CD4-positive, alpha-beta memory T cell (primary cell): ENCODE measurements around the gene ZDHHC16. TPM values are rescaled to one million over a fixed set of nuclear protein-coding genes. Genes with fewer than 3 reads are reported as not detected.

Source experiments
- CTCF ChIA-PET: fragments of 350-600 bp; sonication (Branson Sonifier 250); formaldehyde crosslinking; loops from one replicate; lab custom pipeline; 2021; ENCODE audit warnings: inconsistent platforms; ENCODE audit not compliant: partially characterized antibody; lab: Charles Lee
- POLR2A ChIA-PET: fragments of 350-600 bp; sonication (Branson Sonifier 250); formaldehyde crosslinking; loops from one replicate; lab custom pipeline; 2021; ENCODE audit not compliant: partially characterized antibody; lab: Charles Lee
- DNase-seq, 5 donors: peaks; one replicate each; pipeline versions ENCODE4 v3.0.0 to v3.0.0-alpha.2; 2020 to 2022; ENCODE audit warnings: mixed read lengths in 1 of 5
- H3K27ac ChIP-seq: one replicate; pipeline ENCODE4 v1.7.0; 2013; ENCODE audit warnings: low read depth, low read length
- H3K27me3 ChIP-seq: 2 replicates; pipeline ENCODE4 v1.7.0; 2013; ENCODE audit warnings: mild to moderate bottlenecking, low read length, moderate library complexity; ENCODE audit not compliant: insufficient read depth
- H3K36me3 ChIP-seq: 2 replicates; pipeline ENCODE4 v1.7.0; 2013; ENCODE audit warnings: mild to moderate bottlenecking, low read length, moderate library complexity; ENCODE audit not compliant: insufficient read depth
- H3K4me1 ChIP-seq: 2 replicates; pipeline ENCODE4 v1.7.0; 2013; ENCODE audit warnings: mild to moderate bottlenecking, low read length, moderate library complexity; ENCODE audit not compliant: insufficient read depth
- H3K4me3 ChIP-seq, 2 donors: one replicate each; pipeline ENCODE4 v1.7.0; 2013; ENCODE audit warnings: low read length in 2 of 2, mild to moderate bottlenecking in 1 of 2
- H3K9me3 ChIP-seq, 2 donors: one replicate each; pipeline ENCODE4 v1.7.0; 2013; ENCODE audit warnings: low read length in 2 of 2, control low read depth in 1 of 2; ENCODE audit not compliant: control insufficient read depth in 1 of 2
- H3K27ac Mint-ChIP-seq, 7 donors: one replicate each; pipeline ENCODE4 v1.8.0; 2020 to 2021; ENCODE audit warnings: mixed read lengths in 7 of 7, mild to moderate bottlenecking in 6 of 7, inconsistent platforms in 3 of 7, moderate library complexity in 3 of 7
- H3K27me3 Mint-ChIP-seq, 2 donors: one replicate each; pipeline ENCODE4 v1.8.0; 2020 to 2021; ENCODE audit warnings: mixed read lengths in 2 of 2
- H3K36me3 Mint-ChIP-seq, 2 donors: one replicate each; pipeline ENCODE4 v1.8.0; 2020 to 2021; ENCODE audit warnings: mixed read lengths in 2 of 2, inconsistent platforms in 1 of 2, mild to moderate bottlenecking in 1 of 2
- H3K4me1 Mint-ChIP-seq, 4 donors: one replicate each; pipeline ENCODE4 v1.8.0; 2020 to 2021; ENCODE audit warnings: mixed read lengths in 4 of 4, mild to moderate bottlenecking in 1 of 4
- H3K4me3 Mint-ChIP-seq, 8 donors: one replicate each; pipeline ENCODE4 v1.8.0; 2020 to 2021; ENCODE audit warnings: mixed read lengths in 8 of 8, mild to moderate bottlenecking in 7 of 8, moderate library complexity in 6 of 8, inconsistent platforms in 3 of 8
- H3K9me3 Mint-ChIP-seq, 8 donors: one replicate each; pipeline ENCODE4 v1.8.0; 2020 to 2021; ENCODE audit warnings: mixed read lengths in 8 of 8, mild to moderate bottlenecking in 5 of 8, inconsistent platforms in 3 of 8, moderate library complexity in 1 of 8
- intact Hi-C: fragments of 100-400 bp; cut with micrococcal nuclease; formaldehyde crosslinking; loops from one replicate; pipeline ENCODE4 v1.15.1; 2023
- polyA plus RNA-seq, 2 donors: library from polyadenylated mRNA; unstranded; fragments of 300-500 nt; fragmentation: Illumina TruSeq; gene quantifications; one replicate each; pipeline ENCODE4 v1.2.3, GENCODE V29; 2021
- total RNA-seq, 2 experiments: library from RNA; stranded (reverse); gene quantifications; one replicate each; pipeline ENCODE4 v1.2.3, GENCODE V29; 2021

The ZDHHC16 gene
- total and polyA plus RNA-seq, 4 experiments from 2014 or later, result 29.6 to 52.1 (median 31.8) TPM

GRCh38 chr10:97428572-97428981 lies 17.4 kb upstream of the ZDHHC16 start:
- peaks cover 0 to 2% (median 0%) of the 10 kb centered on the region in 8 donors for H3K9me3 Mint-ChIP-seq
- H3K27ac Mint-ChIP-seq, result peak overlapping the region; percentile 89 to 97 (median 94)
- H3K27ac ChIP-seq, result peak overlapping the region; percentile 70
- H3K36me3 ChIP-seq, result peaks cover 21% of the 10 kb centered on the region
- intact Hi-C loops, result loop anchor here (5.0 kb wide), 2 partner anchors 204 to 596 kb away; partner anchors contain the start of genes LCOR and MORN4
- DNase-seq, result peak in 3 of 5 donors; percentile 20 to 71 (median 30)
- peak overlapping the region in 1 of 2 donors; percentile 29 for H3K4me3 ChIP-seq
- H3K36me3 Mint-ChIP-seq, result peaks cover 13 to 49% of the 10 kb centered on the region in 2 donors
- H3K9me3 ChIP-seq, result no peaks in the 10 kb centered on the region
- H3K4me1 ChIP-seq, result peaks cover 35% of the 10 kb centered on the region
- peak overlapping the region; percentile 71 to 93 (median 79) for H3K4me3 Mint-ChIP-seq
- ChIA-PET CTCF (interaction anchor here (0.7 to 1.8 kb wide), 4 partner anchors 10 to 36 kb away, joined by 3 to 8 read pairs (median 4); no protein-coding TSS in a partner anchor), POLR2A (interaction anchor here (0.9 to 2.5 kb wide), 5 partner anchors 10 to 27 kb away, joined by 3 to 16 read pairs (median 7); partner anchors contain the start of gene RRP12)
- peaks cover 22 to 54% (median 31%) of the 10 kb centered on the region in 4 donors for H3K4me1 Mint-ChIP-seq
- no peaks in the 10 kb centered on the region for H3K27me3 ChIP-seq
- H3K27me3 Mint-ChIP-seq, result peaks cover 0 to 2% of the 10 kb centered on the region in 2 donors

DNA sequence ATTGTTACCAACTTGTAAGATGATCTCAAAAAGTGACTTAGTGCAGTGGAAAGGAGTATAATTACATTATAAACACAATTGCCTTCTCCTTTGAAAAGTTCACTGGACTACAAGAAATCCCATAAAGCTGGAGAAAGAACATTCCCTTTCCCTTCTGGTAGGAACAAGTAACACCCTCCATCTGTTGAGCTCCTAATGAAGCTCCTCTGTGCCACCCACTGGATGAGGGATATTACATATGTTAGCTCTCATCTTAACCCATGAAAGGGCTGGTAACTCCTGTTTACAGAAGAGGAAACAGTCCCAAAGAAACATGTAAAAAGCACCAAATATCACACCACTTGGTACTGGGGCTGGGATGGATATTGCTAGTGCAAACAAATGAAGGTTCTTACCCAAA lies 11.9 kb upstream of the ZDHHC16 start:
- Mint-ChIP-seq H3K9me3 (no peaks in the 10 kb centered on the region), H3K27ac (no peak overlapping the region), H3K27me3 (no peaks in the 10 kb centered on the region), H3K4me3 (no peak overlapping the region), H3K4me1 (peaks cover 3 to 12% (median 5%) of the 10 kb centered on the region in 4 donors), H3K36me3 (peaks cover 19 to 67% of the 10 kb centered on the region in 2 donors)
- Histone ChIP-seq H3K27ac (no peak overlapping the region), H3K4me1 (peaks cover 5% of the 10 kb centered on the region), H3K36me3 (peaks cover 69% of the 10 kb centered on the region), H3K9me3 (no peaks in the 10 kb centered on the region), H3K4me3 (no peak overlapping the region), H3K27me3 (no peaks in the 10 kb centered on the region)
- CTCF ChIA-PET, result interaction anchor here (0.8 kb wide), 1 partner anchor 267 kb away, joined by 3 read pairs; no protein-coding TSS in a partner anchor
- DNase-seq, result no peak
- intact Hi-C loops, result no loop called here
- POLR2A ChIA-PET, result interaction anchor here (0.7 to 1.0 kb wide), 3 partner anchors 11 to 19 kb away, joined by 3 to 4 read pairs (median 4); no protein-coding TSS in a partner anchor

GRCh38 chr10:97434557-97434956 lies 11.4 kb upstream of the ZDHHC16 start:
- Mint-ChIP-seq H3K36me3 (peaks cover 22 to 68% of the 10 kb centered on the region in 2 donors), H3K27ac (peak overlapping the region in 1 of 7 donors; percentile 40), H3K4me3 (no peak overlapping the region), H3K4me1 (peaks cover 0 to 7% (median 1%) of the 10 kb centered on the region in 4 donors), H3K9me3 (no peaks in the 10 kb centered on the region), H3K27me3 (no peaks in the 10 kb centered on the region)
- no peak overlapping the region for H3K27ac ChIP-seq
- POLR2A ChIA-PET, result interaction anchor here (1.0 to 1.3 kb wide), 2 partner anchors 10 to 24 kb away, joined by 3 to 7 read pairs; no protein-coding TSS in a partner anchor
- H3K4me3 ChIP-seq, result no peak overlapping the region
- H3K9me3 ChIP-seq, result no peaks in the 10 kb centered on the region
- no peaks in the 10 kb centered on the region for H3K27me3 ChIP-seq
- DNase-seq, result no peak
- H3K4me1 ChIP-seq, result peaks cover under 1% of the 10 kb centered on the region
- CTCF ChIA-PET, result no interaction called here
- intact Hi-C loops, result no loop called here
- H3K36me3 ChIP-seq, result peaks cover 68% of the 10 kb centered on the region

DNA sequence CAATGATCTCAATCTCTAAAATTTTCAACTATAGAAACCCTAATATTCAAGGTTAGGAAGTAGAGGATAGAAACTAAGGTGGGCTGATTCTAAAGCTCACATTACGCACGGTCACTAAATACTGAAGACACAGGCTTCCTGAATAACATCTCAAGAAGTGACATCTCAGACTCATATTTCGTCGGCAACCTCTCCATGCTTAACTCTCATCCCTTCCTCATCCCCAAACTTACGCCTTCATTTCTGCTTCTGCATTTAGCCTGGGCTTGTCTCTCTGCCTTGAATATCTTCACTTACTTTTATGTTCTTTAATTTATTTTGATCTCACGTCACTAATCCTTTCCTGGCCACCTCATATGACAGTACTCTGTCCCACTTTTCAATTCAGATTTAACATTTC lies 10.8 kb upstream of the ZDHHC16 start:
- Histone ChIP-seq H3K9me3 (no peaks in the 10 kb centered on the region), H3K36me3 (peaks cover 67% of the 10 kb centered on the region), H3K4me1 (no peaks in the 10 kb centered on the region), H3K27me3 (no peaks in the 10 kb centered on the region), H3K27ac (no peak overlapping the region), H3K4me3 (no peak overlapping the region)
- no peaks in the 10 kb centered on the region for H3K9me3 Mint-ChIP-seq
- peaks cover 26 to 66% of the 10 kb centered on the region in 2 donors for H3K36me3 Mint-ChIP-seq
- H3K4me1 Mint-ChIP-seq, result peaks cover 0 to 2% (median under 1%) of the 10 kb centered on the region in 4 donors
- ChIA-PET POLR2A (interaction anchor here (1.0 to 1.3 kb wide), 2 partner anchors 10 to 24 kb away, joined by 3 to 7 read pairs; no protein-coding TSS in a partner anchor), CTCF (no interaction called here)
- no peaks in the 10 kb centered on the region for H3K27me3 Mint-ChIP-seq
- H3K27ac Mint-ChIP-seq, result peak overlapping the region in 2 of 7 donors; percentile 19 to 84
- intact Hi-C loops, result no loop called here
- DNase-seq, result no peak
- H3K4me3 Mint-ChIP-seq, result no peak overlapping the region

DNA sequence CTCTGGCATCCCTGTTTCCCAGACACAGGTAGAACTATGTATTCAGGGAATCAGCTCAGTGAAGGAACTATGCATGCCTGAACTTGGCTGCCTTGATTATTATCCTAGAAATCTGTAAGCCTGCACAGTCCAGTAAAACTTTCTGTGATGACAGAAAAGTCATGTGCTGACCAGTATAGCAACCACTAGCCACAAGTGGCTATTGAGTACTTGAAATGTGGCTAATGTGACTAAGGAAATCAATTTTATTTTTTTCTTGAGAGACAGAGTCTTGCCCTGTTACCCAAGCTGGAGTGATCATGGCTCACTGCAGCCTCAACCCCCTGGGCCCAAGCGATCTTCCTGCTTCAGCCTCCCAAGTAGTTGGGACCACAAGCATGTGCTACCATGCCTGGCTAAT lies 3.7 kb upstream of the ZDHHC16 start:
- no peak for DNase-seq
- no peak overlapping the region for H3K4me3 ChIP-seq
- H3K27ac Mint-ChIP-seq, result no peak overlapping the region
- H3K27me3 ChIP-seq, result no peaks in the 10 kb centered on the region
- H3K9me3 ChIP-seq, result no peaks in the 10 kb centered on the region
- H3K27me3 Mint-ChIP-seq, result no peaks in the 10 kb centered on the region
- H3K4me1 Mint-ChIP-seq, result peaks cover 16 to 34% (median 28%) of the 10 kb centered on the region in 4 donors
- intact Hi-C loops, result no loop called here
- no peak overlapping the region for H3K27ac ChIP-seq
- peaks cover 0 to 3% (median 0%) of the 10 kb centered on the region in 8 donors for H3K9me3 Mint-ChIP-seq
- H3K4me1 ChIP-seq, result peaks cover 26% of the 10 kb centered on the region
- peaks cover 24% of the 10 kb centered on the region for H3K36me3 ChIP-seq
- peaks cover 22 to 39% of the 10 kb centered on the region in 2 donors for H3K36me3 Mint-ChIP-seq
- no peak overlapping the region for H3K4me3 Mint-ChIP-seq
- ChIA-PET CTCF (interaction anchor here (1.2 to 1.8 kb wide), 3 partner anchors 23 to 164 kb away, joined by 3 to 6 read pairs (median 4); no protein-coding TSS in a partner anchor), POLR2A (no interaction called here)

- Histone ChIP-seq H3K4me1 (peaks cover 37% of the 10 kb centered on the region), H3K27me3 (no peaks in the 10 kb centered on the region), H3K4me3 (no peak overlapping the region), H3K36me3 (peaks cover 12% of the 10 kb centered on the region), H3K9me3 (no peaks in the 10 kb centered on the region), H3K27ac (no peak overlapping the region)
- ChIA-PET POLR2A (interaction anchor here (0.6 to 1.7 kb wide), 7 partner anchors 9 to 43 kb away, joined by 3 to 7 read pairs (median 4); partner anchors contain the start of gene RRP12), CTCF (interaction anchor here (1.0 to 2.7 kb wide), 8 partner anchors 20 to 79 kb away, joined by 3 to 15 read pairs (median 4); partner anchors contain the start of gene RRP12)
- H3K4me1 Mint-ChIP-seq, result peaks cover 21 to 50% (median 39%) of the 10 kb centered on the region in 4 donors
- no peaks in the 10 kb centered on the region for H3K27me3 Mint-ChIP-seq
- intact Hi-C loops, result no loop called here
- H3K36me3 Mint-ChIP-seq, result peaks cover 17 to 30% of the 10 kb centered on the region in 2 donors
- no peak for DNase-seq
- H3K4me3 Mint-ChIP-seq, result peak overlapping the region; percentile 10 to 100 (median 98)
- H3K27ac Mint-ChIP-seq, result peak overlapping the region in 5 of 7 donors; percentile 9 to 95 (median 69)
- H3K9me3 Mint-ChIP-seq, result peaks cover 0 to 3% (median 0%) of the 10 kb centered on the region in 8 donors
Observed at GRCh38 chr10:97444212-97444611, 1.8 kb upstream of the ZDHHC16 start.

- Histone ChIP-seq H3K4me3 (peak overlapping the region; percentile 79 to 93), H3K4me1 (peaks cover 37% of the 10 kb centered on the region), H3K27me3 (no peaks in the 10 kb centered on the region), H3K27ac (peak overlapping the region; percentile 80), H3K9me3 (no peaks in the 10 kb centered on the region), H3K36me3 (peaks cover 11% of the 10 kb centered on the region)
- intact Hi-C loops, result no loop called here
- Mint-ChIP-seq H3K9me3 (peaks cover 0 to 3% (median 0%) of the 10 kb centered on the region in 8 donors), H3K27me3 (no peaks in the 10 kb centered on the region), H3K4me1 (peaks cover 18 to 53% (median 43%) of the 10 kb centered on the region in 4 donors), H3K36me3 (peaks cover 11 to 25% of the 10 kb centered on the region in 2 donors), H3K27ac (peak overlapping the region; percentile 86 to 97 (median 95)), H3K4me3 (peak overlapping the region; percentile 97 to 100 (median 99))
- ChIA-PET CTCF (interaction anchor here (1.0 to 2.7 kb wide), 7 partner anchors 17 to 78 kb away, joined by 3 to 15 read pairs (median 3); partner anchors contain the start of gene RRP12), POLR2A (interaction anchor here (0.7 to 1.7 kb wide), 10 partner anchors 8 to 112 kb away, joined by 3 to 7 read pairs (median 4); partner anchors contain the start of gene RRP12)
- no peak for DNase-seq
Observed at GRCh38 chr10:97445357-97445721, 636 bp upstream of the ZDHHC16 start.
